Urothelium cell line (cell line): ENCODE results near the gene MS4A4E.
"Not testable (repeated sequence)": the region's sequence is repeated elsewhere in the genome, so short reads cannot be mapped to it uniquely, and the experiment has no call there.

ENCODE experiments used
- DNase-seq: peaks from one replicate; pipeline ENCODE4 v3.0.0; 2011; ENCODE audit warnings: low spot score, mixed read lengths
- FAIRE-seq: peaks from 2 replicates; lab custom pipeline; 2011; peaks lifted over from hg19 to GRCh38; lab: Jason Lieb, UNC

MS4A4E gene

GRCh38 chr11:60222141-60222540, 20.8 kb downstream of the MS4A4E start:
- FAIRE-seq (no peak), DNase-seq (no peak)

GRCh38 chr11:60221692-60222091, 21.2 kb downstream of the MS4A4E start:
- FAIRE-seq = no peak
- no peak for DNase-seq

GRCh38 chr11:60221181-60221580, 21.8 kb downstream of the MS4A4E start:
- FAIRE-seq = no peak
- no peak for DNase-seq

- DNase-seq (no peak), FAIRE-seq (no peak)
These were observed 28.6 kb downstream of the MS4A4E start for GRCh38 chr11:60214386-60214785.

- FAIRE-seq = no peak
These were observed 31.7 kb downstream of the MS4A4E start for GRCh38 chr11:60211206-60211605.

GRCh38 chr11:60209977-60210376, 33.0 kb downstream of the MS4A4E start:
- DNase-seq = no peak
- FAIRE-seq = no peak

More at GRCh38 chr11:60211206-60211605, 31.7 kb downstream of the MS4A4E start:
- no peak for DNase-seq

DNA sequence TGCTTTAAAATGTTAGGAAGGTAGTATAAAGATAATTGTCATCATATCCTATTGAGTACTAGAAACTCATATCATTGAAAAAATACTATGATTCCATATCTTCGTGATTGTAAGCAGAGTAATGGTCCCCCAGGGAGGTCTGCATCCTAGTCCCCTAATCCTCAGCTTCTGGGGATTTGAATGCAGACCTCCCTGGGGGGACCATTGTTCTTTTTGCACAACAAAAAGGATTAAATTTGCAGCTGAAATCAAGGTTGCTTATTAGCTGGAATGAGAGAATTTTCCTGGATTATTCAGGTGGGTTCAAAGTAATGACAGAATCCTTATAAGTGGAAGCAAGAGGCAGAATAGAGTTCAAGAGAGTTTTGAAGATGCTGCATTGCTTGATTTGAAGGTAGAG, 34.0 kb downstream of the MS4A4E start:
- DNase-seq = no peak
- no peak for FAIRE-seq

DNA sequence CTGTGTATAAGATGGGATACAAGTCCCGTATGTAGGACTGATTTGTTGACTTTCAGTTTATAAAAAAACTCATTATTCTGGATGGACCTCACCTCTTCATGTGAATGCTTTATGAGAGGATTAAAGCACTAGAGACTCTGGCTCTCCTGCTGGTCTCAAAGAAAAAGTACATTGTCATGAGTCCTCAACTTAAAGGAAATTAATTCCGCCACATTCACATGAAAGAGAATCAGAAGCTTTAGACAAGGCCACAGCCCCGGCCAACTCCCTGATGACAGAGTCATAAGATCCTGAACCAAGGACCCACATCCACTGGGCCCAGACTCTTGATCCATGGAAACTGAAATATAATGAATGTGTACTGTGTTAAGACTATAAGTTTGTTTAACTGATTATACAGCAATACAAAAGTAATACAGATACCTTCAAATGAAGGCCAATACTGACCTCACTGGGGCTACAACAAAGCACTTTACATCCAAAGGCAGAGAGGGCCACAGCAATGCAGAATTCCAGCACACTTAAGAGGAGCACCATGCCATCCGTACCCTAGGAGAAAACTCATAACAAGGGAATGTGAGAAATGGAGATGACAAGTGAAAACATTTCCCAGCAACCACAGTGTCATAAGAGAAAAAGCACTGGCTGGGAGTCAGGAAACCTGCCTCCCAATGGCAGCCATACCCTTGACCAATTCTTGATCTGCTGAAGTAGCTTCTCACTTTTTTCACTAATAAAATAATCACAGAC, 34.6 kb downstream of the MS4A4E start:
- FAIRE-seq (no peak), DNase-seq (no peak)

- DNase-seq = no peak
- peak; percentile 50 for FAIRE-seq
These were observed 36.3 kb downstream of the MS4A4E start for GRCh38 chr11:60206616-60207015.

DNA sequence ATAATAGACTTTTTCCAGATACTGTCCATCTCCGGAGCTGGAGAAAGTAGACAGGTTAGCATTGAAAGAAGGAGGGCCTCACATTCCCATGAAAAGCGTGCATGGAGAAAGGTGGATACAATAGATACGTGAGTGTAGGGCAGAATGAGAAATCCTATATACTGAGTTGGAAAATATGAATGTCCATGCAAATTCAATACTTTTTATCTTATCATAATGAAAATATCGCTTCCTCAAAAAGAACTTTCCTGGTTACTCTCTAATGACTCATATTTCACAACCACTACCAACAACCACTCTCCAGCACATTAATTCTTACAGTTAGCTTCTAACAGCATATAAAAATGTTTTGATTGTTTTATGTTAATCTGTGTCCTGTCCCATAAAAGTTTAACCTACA, 38.0 kb downstream of the MS4A4E start:
- no peak for DNase-seq
- no peak for FAIRE-seq

GRCh38 chr11:60201334-60201733, 41.6 kb downstream of the MS4A4E start:
- FAIRE-seq, DNase-seq: not testable (repeated sequence)

- FAIRE-seq = no peak
- no peak for DNase-seq
These were observed 45.5 kb downstream of the MS4A4E start for GRCh38 chr11:60197442-60197841.

DNA sequence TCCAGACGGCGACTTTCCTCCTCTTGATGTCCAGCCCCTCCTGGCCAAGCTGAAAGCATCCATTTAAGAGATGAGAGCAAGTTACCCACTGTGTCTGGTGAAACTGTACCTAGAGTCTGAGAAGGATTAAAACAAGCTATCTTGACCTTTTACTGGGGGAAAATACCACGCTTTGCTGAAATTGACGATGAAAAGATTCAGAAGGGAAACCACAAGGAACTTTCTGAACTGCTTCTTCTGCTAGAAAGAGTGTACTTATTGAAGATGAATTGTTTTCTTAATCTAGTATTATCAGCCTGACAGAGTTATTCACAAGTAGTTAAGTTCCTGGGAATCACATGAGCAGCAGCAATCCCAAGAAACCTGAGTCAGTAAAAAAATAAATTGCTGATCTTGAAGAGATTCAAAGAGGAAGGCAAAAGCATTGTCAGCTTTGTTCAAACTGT, 47.0 kb downstream of the MS4A4E start:
- DNase-seq = no peak
- no peak for FAIRE-seq

GRCh38 chr11:60194511-60194910, 48.4 kb downstream of the MS4A4E start:
- DNase-seq (no peak), FAIRE-seq (no peak)

- FAIRE-seq = no peak
- peak; percentile 58 for DNase-seq
These were observed 49.1 kb downstream of the MS4A4E start for GRCh38 chr11:60193687-60194433.

GRCh38 chr11:60192564-60192963, 50.4 kb downstream of the MS4A4E start:
- FAIRE-seq, DNase-seq: not testable (repeated sequence)

DNA sequence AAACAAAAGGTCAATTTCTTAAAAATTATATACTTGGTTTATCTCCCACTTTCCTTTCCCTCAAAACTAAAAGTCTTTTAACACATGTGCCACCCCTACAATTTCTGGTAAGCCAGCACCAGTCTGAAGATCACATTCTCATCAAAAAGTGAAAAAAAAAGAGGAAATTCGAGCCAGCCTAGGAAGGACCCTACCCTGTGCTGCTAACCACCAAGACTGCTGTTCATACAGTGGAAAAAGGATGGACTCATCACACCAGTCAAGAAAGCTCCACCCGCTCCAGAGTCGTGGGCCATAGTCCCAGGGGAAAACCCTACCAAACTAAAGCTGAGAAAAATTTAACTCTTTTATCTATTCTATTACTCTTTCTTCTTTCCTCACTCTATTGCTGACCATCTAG, 54.5 kb downstream of the MS4A4E start:
- not testable (repeated sequence) for FAIRE-seq, DNase-seq

DNA sequence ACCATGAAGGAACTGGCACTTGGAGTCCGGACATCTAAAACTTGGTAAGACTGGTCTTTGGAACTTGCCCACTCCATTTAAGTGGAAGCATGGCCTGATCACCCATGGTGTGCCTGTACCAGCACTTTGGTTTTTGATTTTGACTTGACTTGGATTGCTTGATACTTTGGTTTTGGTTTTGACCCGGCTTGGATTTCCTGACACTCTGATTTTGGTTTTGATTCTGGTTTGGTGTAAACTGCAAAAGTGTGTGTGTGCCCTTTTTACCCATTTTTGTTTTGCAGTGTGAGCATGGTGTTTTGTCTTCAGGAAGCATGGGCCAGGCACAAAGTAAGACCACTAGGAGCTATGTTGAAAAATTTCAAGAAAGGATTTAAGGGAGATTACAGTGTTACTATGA, 56.8 kb downstream of the MS4A4E start:
- DNase-seq, FAIRE-seq: not testable (repeated sequence)

GRCh38 chr11:60185512-60185827, 57.5 kb downstream of the MS4A4E start:
- FAIRE-seq, DNase-seq: not testable (repeated sequence)

GRCh38 chr11:60184824-60185511, 58.0 kb downstream of the MS4A4E start:
- FAIRE-seq (no peak), DNase-seq (no peak)

GRCh38 chr11:60183591-60184205, 59.2 kb downstream of the MS4A4E start:
- DNase-seq = no peak
- no peak for FAIRE-seq
